ENCODE measurements around the gene ARSG. TPM values are rescaled to one million over a fixed set of nuclear protein-coding genes. Genes with fewer than 3 reads are reported as not detected.

The ARSG gene
- total and polyA plus RNA-seq, 9 of the 15 experiments (the other 6 are each of a cell fraction or from before 2014, with no cell fraction given): 1.0 to 5.6 (median 1.8) TPM

GRCh38 chr17:68305142-68305541, 13.8 kb downstream of the ARSG start (continued):
- TF ChIP-seq ZBTB49 (CRISPR knock-in tag; IDR thresholded peaks at IDR 0.05; ENCODE audit: borderline replicate concordance) (no peak), HMG20B (CRISPR knock-in tag; IDR thresholded peaks at IDR 0.05) (no peak), HEY1 (CRISPR knock-in tag; IDR thresholded peaks at IDR 0.05; ENCODE audit: borderline replicate concordance) (no peak), USF1 (CRISPR knock-in tag; IDR thresholded peaks at IDR 0.05) (no peak), ZNF23 (CRISPR knock-in tag; IDR thresholded peaks at IDR 0.05) (no peak), MBD2 (IDR thresholded peaks at IDR 0.05; ENCODE audit: borderline replicate concordance, low read depth) (no peak), FOXP1 (CRISPR knock-in tag; IDR thresholded peaks at IDR 0.05) (no peak), MAZ (CRISPR knock-in tag; conservative IDR thresholded peaks at IDR 0.05 in 1 of 2, IDR thresholded peaks at IDR 0.05 in 1 of 2) (no peak)

- Histone ChIP-seq H3K36me3 (ENCODE audit: control insufficient read depth, insufficient read depth, low read length) (no peaks in the 10 kb centered on the region), H3K4me1 (replicated peaks in 1 of 2; ENCODE audit: control insufficient read depth in 2 of 2, insufficient read depth in 2 of 2, low read length in 2 of 2) (peaks cover 0 to 4% of the 10 kb centered on the region in 2 experiments; a peak in 1 of 5 replicates), H3K9me3 (replicated peaks; ENCODE audit: control insufficient read depth, insufficient read depth, low read depth, low read length) (no peaks in the 10 kb centered on the region), H3K27ac (ENCODE audit: extremely low read depth, low read depth, low read length) (no peak overlapping the region), H4K20me1 (replicated peaks; ENCODE audit: control insufficient read depth, insufficient read depth, low read length) (no peaks in the 10 kb centered on the region), H3K79me2 (ENCODE audit: control insufficient read depth, insufficient read depth, low read length) (no peaks in the 10 kb centered on the region), H3K4me2 (ENCODE audit: insufficient read depth, low read length) (no peak overlapping the region), H3K27me3 (ENCODE audit: control insufficient read depth in 2 of 2, insufficient read depth in 2 of 2, low read length in 2 of 2) (peaks cover 10 to 37% of the 10 kb centered on the region in 2 experiments; a peak in 4 of 5 replicates), H2AFZ (ENCODE audit: low read depth, low read length) (no peak overlapping the region), H3K4me3 (no peak overlapping the region), H3K9me1 (ENCODE audit: control insufficient read depth, insufficient read depth, low read length) (no peaks in the 10 kb centered on the region), H3K9ac (ENCODE audit: insufficient read depth in 1 of 2, low read depth in 2 of 2, low read length in 2 of 2) (no peak overlapping the region)
- 16% methylated on average over 6 of the region's 6 CpGs for WGBS (ENCODE audit: insufficient coverage, low coverage, missing lambda C conversion rate)
- FAIRE-seq: no peak
- no peak for ATAC-seq
- POLR2A ChIA-PET: interaction anchor here (0.6 kb wide), 1 partner anchor 30 kb away, joined by 4 read pairs; no protein-coding TSS in a partner anchor
- in situ Hi-C loops (cut with MboI): no loop called here
- CTCF ChIA-PET (ENCODE audit: low intra/inter-chr PET ratio): no interaction called here
- no TSS peak for BruUV-seq (replicated peaks)
- DNase-seq (ENCODE audit: extremely low read depth in 1 of 4, low spot score in 3 of 4): no peak
- intact Hi-C loops (cut with micrococcal nuclease): no loop called here
- TF ChIP-seq HNRNPL (IDR thresholded peaks at IDR 0.05; ENCODE audit: low read depth, low read length): no peak
- TF ChIP-seq ZNF780A (CRISPR knock-in tag; IDR thresholded peaks at IDR 0.05): no peak
- TF ChIP-seq FOXP4 (CRISPR knock-in tag; IDR thresholded peaks at IDR 0.05; ENCODE audit: borderline replicate concordance): no peak
- TF ChIP-seq ZNF212 (CRISPR knock-in tag; IDR thresholded peaks at IDR 0.05): no peak
- no peak for TF ChIP-seq EGR1 (conservative IDR thresholded peaks at IDR 0.05)
- no peak for TF ChIP-seq ASH1L (IDR thresholded peaks at IDR 0.05; ENCODE audit: borderline replicate concordance, low read depth, partially characterized antibody)
- no peak for TF ChIP-seq CHCHD3 (CRISPR knock-in tag; IDR thresholded peaks at IDR 0.05)
- no peak for TF ChIP-seq ZNF253 (CRISPR knock-in tag; conservative IDR thresholded peaks at IDR 0.05)
- no peak for TF ChIP-seq TCF3 (CRISPR knock-in tag; IDR thresholded peaks at IDR 0.05)
These were observed 15.5 kb downstream of the ARSG start for GRCh38 chr17:68306819-68307218.
